Endothelial cell of umbilical vein (primary cell): ENCODE data around the gene SLC22A23. TPM values are rescaled to one million over a fixed set of nuclear protein-coding genes. Genes with fewer than 3 reads are reported as not detected.

Experiments used
- BruUV-seq: library from RNA; stranded (reverse); fragments of 400-500 nt; replicated peaks from 2 replicates; lab custom pipeline; 2021; lab: Mats Ljungman, UMichigan
- CTCF ChIA-PET: fragments of 300-600, 350-600 bp; sonication (Branson Sonifier 250); formaldehyde crosslinking; loops from one replicate; lab custom pipeline; 2021; ENCODE audit warnings: antibody characterized with exemption, inconsistent platforms; lab: Charles Lee
- POLR2A ChIA-PET: fragments of 300-600, 350-600 bp; sonication (Branson Sonifier 250); formaldehyde crosslinking; loops from one replicate; lab custom pipeline; 2021; ENCODE audit warnings: antibody characterized with exemption, inconsistent platforms; lab: Charles Lee
- DNase-seq: peaks from one replicate; pipeline ENCODE4 v3.0.0-alpha.2; 2011; ENCODE audit warnings: low read depth, low spot score
- FAIRE-seq: peaks from 2 replicates; lab custom pipeline; 2011; peaks lifted over from hg19 to GRCh38; lab: Jason Lieb, UNC
- H2AFZ ChIP-seq: 2 replicates; pipeline ENCODE4 v1.6.0; 2012; ENCODE audit warnings: low read depth, low read length, control low read depth, inconsistent platforms
- H3K27ac ChIP-seq: 2 replicates; pipeline ENCODE4 v1.5.1; 2011; ENCODE audit warnings: low read depth, mild to moderate bottlenecking, control low read depth, low read length, moderate library complexity; ENCODE audit not compliant: insufficient read depth
- H3K27me3 ChIP-seq, 2 experiments: 2 replicates each; pipeline versions ENCODE4 v1.6.0 to v1.6.1; 2011; ENCODE audit warnings: low read length in 2 of 2, mixed read lengths in 1 of 2; ENCODE audit not compliant: control insufficient read depth in 2 of 2, insufficient read depth in 2 of 2
- H3K36me3 ChIP-seq, 2 experiments: 2 replicates in 1 of 2; 3 replicates in 1 of 2; pipeline ENCODE4 v1.5.1; 2011; ENCODE audit warnings: low read length in 2 of 2, mild to moderate bottlenecking in 1 of 2, moderate library complexity in 1 of 2; ENCODE audit not compliant: control insufficient read depth in 2 of 2, insufficient read depth in 2 of 2; ENCODE audit errors: extremely low read depth in 1 of 2
- H3K4me1 ChIP-seq: 3 replicates; pipeline ENCODE4 v1.5.1; 2011; ENCODE audit warnings: mild to moderate bottlenecking, low read length; ENCODE audit not compliant: control insufficient read depth, insufficient read depth; ENCODE audit errors: extremely low read depth
- H3K4me2 ChIP-seq: 2 replicates; pipeline ENCODE4 v1.6.1; 2011; ENCODE audit warnings: low read length, control low read depth, mixed read lengths; ENCODE audit not compliant: insufficient read depth
- H3K4me3 ChIP-seq, 3 experiments: fragments of 200-600 bp in 1 of 3; sonication (generic), shearing (Covaris generic) in 1 of 3; replicated peaks in 1 of 3; 2 replicates each; pipeline ENCODE4 v1.5.1; 2011 to 2016; ENCODE audit warnings: control low read depth in 3 of 3, low read length in 3 of 3, mild to moderate bottlenecking in 2 of 3, inconsistent platforms in 1 of 3, low read depth in 1 of 3, moderate library complexity in 1 of 3; ENCODE audit not compliant: insufficient read depth in 1 of 3
- H3K79me2 ChIP-seq: 2 replicates; pipeline ENCODE4 v1.6.0; 2012; ENCODE audit warnings: low read length, inconsistent platforms; ENCODE audit not compliant: control insufficient read depth, insufficient read depth
- H3K9ac ChIP-seq: replicated peaks from 2 replicates; pipeline ENCODE3; 2011; ENCODE audit warnings: low read length, control low read depth; ENCODE audit not compliant: insufficient read depth; ENCODE audit errors: extremely low read depth
- H3K9me1 ChIP-seq: replicated peaks from 3 replicates; pipeline ENCODE4 v1.6.0; 2011; ENCODE audit warnings: mild to moderate bottlenecking, low read length; ENCODE audit not compliant: control insufficient read depth, insufficient read depth; ENCODE audit errors: extremely low read depth
- H3K9me3 ChIP-seq: replicated peaks from 2 replicates; pipeline ENCODE4 v1.5.1; 2012; ENCODE audit warnings: low read length, inconsistent platforms; ENCODE audit not compliant: control insufficient read depth, insufficient read depth
- H4K20me1 ChIP-seq: replicated peaks from 2 replicates; pipeline ENCODE3; 2011; ENCODE audit warnings: mild to moderate bottlenecking, low read length; ENCODE audit not compliant: control insufficient read depth, insufficient read depth; ENCODE audit errors: extremely low read depth
- EZH2 ChIP-seq: IDR thresholded peaks from 2 replicates; pipeline ENCODE4 v1.6.1; 2012; ENCODE audit warnings: borderline replicate concordance, low read depth, mild to moderate bottlenecking, moderate library complexity, low read length, inconsistent platforms; ENCODE audit not compliant: severe bottlenecking
- FOS ChIP-seq: IDR thresholded peaks from 2 replicates; pipeline ENCODE4 v1.6.1; 2011; ENCODE audit warnings: mild to moderate bottlenecking, low read length, moderate library complexity, borderline replicate concordance; ENCODE audit not compliant: insufficient read depth
- GATA2 ChIP-seq: IDR thresholded peaks from 2 replicates; pipeline ENCODE4 v1.7.0; 2011; ENCODE audit warnings: low read depth, mild to moderate bottlenecking, moderate library complexity, mixed read lengths, low read length; ENCODE audit not compliant: insufficient read length, insufficient read depth
- JUN ChIP-seq: IDR thresholded peaks from 2 replicates; pipeline ENCODE4 v1.6.1; 2011; ENCODE audit warnings: borderline replicate concordance, low read depth; ENCODE audit not compliant: insufficient read length, insufficient read depth
- MYC ChIP-seq: IDR thresholded peaks from one replicate; pipeline ENCODE4 v1.6.1; 2011; ENCODE audit warnings: mild to moderate bottlenecking, low read depth, low read length
- POLR2A ChIP-seq: IDR thresholded peaks from 2 replicates; pipeline ENCODE4 v1.6.1; 2012; ENCODE audit warnings: low read depth, mild to moderate bottlenecking, control low read depth, low read length
- POLR2AphosphoS5 ChIP-seq: IDR thresholded peaks from 2 replicates; pipeline ENCODE4 v1.6.1; 2012; ENCODE audit warnings: low read depth, mild to moderate bottlenecking, control low read depth, low read length, moderate library complexity; ENCODE audit not compliant: insufficient read depth
- dilution Hi-C: fragments of 300-500 bp; cut with MboI; formaldehyde crosslinking; loops from one replicate; pipeline ENCODE4 v1.15.0; 2019; ENCODE audit warnings: low sequenced_read_pairs; ENCODE audit not compliant: extremely low pct_ligation_motif_present
- intact Hi-C: fragments of 100-400 bp; cut with micrococcal nuclease; formaldehyde crosslinking; loops from one replicate; pipeline ENCODE4 v1.10.0; 2022
- polyA plus RNA-seq, 4 experiments: library from polyadenylated mRNA; depleted of rRNA in 3 of 4; stranded (reverse) in 3 of 4; unstranded in 1 of 4; fragments of >200 nt; gene quantifications; 2 replicates each; pipeline versions ENCODE4 v1.2.1 to v1.2.3, GENCODE V29; 2011 to 2012; ENCODE audit warnings: missing spikeins in 1 of 4
- total RNA-seq: library from RNA; stranded (reverse); gene quantifications from 2 replicates; pipeline ENCODE4 v1.2.3, GENCODE V29; 2021
- TF ChIP-seq, protein P1 (sequence below), 2 donors: IDR thresholded peaks; 1 replicate in 1 of 2; 2 replicates in 1 of 2; pipeline ENCODE4 v1.5.1; 2011; ENCODE audit warnings: low read length in 2 of 2, mild to moderate bottlenecking in 2 of 2, moderate library complexity in 2 of 2, control low read depth in 1 of 2, inconsistent platforms in 1 of 2, low read depth in 1 of 2; ENCODE audit not compliant: insufficient read depth in 1 of 2; ENCODE audit errors: extremely low read depth in 1 of 2
- TF ChIP-seq, protein P2 (sequence below): IDR thresholded peaks from 2 replicates; pipeline ENCODE4 v1.6.1; 2011; ENCODE audit not compliant: insufficient read depth, insufficient read length

The SLC22A23 gene
- total and polyA plus RNA-seq, 2 donors (not counting 3 experiments of a cell fraction or from before 2014, with no cell fraction given), result 4.2 to 14.3 TPM

DNA sequence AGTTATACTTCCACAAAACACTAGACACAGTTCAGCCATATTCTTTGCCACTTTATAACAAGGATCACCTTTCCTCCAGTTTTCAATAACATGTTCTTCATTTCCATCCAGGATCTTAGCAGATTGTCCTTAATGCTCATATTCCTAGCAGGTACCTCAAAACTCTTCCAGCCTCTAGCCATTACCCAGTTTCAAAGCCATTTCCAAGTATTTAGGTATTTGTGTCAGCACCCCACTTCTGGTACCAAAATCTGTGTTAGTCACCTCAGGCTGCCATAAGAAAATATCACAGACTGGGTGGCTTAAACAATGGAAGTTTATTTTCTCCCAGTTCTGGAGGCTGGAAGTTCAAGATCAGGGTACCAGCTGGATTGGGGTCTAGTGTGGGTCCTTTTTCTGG lies 23.2 kb upstream of the SLC22A23 start:
- intact Hi-C loops (no loop called here), dilution Hi-C loops (no loop called here)
- ChIA-PET CTCF (no interaction called here), POLR2A (no interaction called here)
- no peak overlapping the region for H3K27ac ChIP-seq
- DNase-seq (no peak), FAIRE-seq (no peak)
- no peak for TF ChIP-seq EZH2
- no peak for TF ChIP-seq POLR2AphosphoS5
- no peak for TF ChIP-seq JUN
- TF ChIP-seq GATA2, result no peak
- TF ChIP-seq, protein P1, sequence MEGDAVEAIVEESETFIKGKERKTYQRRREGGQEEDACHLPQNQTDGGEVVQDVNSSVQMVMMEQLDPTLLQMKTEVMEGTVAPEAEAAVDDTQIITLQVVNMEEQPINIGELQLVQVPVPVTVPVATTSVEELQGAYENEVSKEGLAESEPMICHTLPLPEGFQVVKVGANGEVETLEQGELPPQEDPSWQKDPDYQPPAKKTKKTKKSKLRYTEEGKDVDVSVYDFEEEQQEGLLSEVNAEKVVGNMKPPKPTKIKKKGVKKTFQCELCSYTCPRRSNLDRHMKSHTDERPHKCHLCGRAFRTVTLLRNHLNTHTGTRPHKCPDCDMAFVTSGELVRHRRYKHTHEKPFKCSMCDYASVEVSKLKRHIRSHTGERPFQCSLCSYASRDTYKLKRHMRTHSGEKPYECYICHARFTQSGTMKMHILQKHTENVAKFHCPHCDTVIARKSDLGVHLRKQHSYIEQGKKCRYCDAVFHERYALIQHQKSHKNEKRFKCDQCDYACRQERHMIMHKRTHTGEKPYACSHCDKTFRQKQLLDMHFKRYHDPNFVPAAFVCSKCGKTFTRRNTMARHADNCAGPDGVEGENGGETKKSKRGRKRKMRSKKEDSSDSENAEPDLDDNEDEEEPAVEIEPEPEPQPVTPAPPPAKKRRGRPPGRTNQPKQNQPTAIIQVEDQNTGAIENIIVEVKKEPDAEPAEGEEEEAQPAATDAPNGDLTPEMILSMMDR (IDR thresholded peaks at IDR 0.05; ENCODE audit: extremely low read depth in 1 of 2, insufficient read depth in 1 of 2, low read depth in 1 of 2, low read length in 2 of 2), result no peak
- no peak for TF ChIP-seq MYC
- TF ChIP-seq, protein P2, sequence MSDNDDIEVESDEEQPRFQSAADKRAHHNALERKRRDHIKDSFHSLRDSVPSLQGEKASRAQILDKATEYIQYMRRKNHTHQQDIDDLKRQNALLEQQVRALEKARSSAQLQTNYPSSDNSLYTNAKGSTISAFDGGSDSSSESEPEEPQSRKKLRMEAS, result no peak
- no peak for TF ChIP-seq POLR2A
- no peak for TF ChIP-seq FOS
- H2AFZ ChIP-seq, result no peak overlapping the region
- no peaks in the 10 kb centered on the region for H3K4me1 ChIP-seq
- no peak overlapping the region for H3K4me2 ChIP-seq
- H3K4me3 ChIP-seq, result no peak overlapping the region
- no peaks in the 10 kb centered on the region for H3K36me3 ChIP-seq
- H3K79me2 ChIP-seq, result no peaks in the 10 kb centered on the region
- no peaks in the 10 kb centered on the region for H3K9me3 ChIP-seq
- H4K20me1 ChIP-seq, result no peaks in the 10 kb centered on the region
- no peaks in the 10 kb centered on the region for H3K9me1 ChIP-seq
- no peak overlapping the region for H3K9ac ChIP-seq
- no TSS peak for BruUV-seq
- H3K27me3 ChIP-seq, result peaks cover 0 to 9% of the 10 kb centered on the region in 2 experiments
